Astrocyte of the spinal cord (primary cell): ENCODE results near the gene CYB561D2.

Experiments used
- DNase-seq: peaks from one replicate; pipeline ENCODE4 v3.0.0; 2011; ENCODE audit warnings: low read depth, low spot score
- H3K4me3 ChIP-seq: 2 replicates; pipeline ENCODE4 v1.5.1; 2011; ENCODE audit warnings: low read depth, mild to moderate bottlenecking, low read length, moderate library complexity
- in situ Hi-C: cut with HindIII; loops from 2 replicates; pipeline ENCODE4 v1.10.0; 2017; ENCODE audit warnings: low sequenced_read_pairs
- TF ChIP-seq, protein P1 (sequence below): IDR thresholded peaks from 2 replicates; pipeline ENCODE4 v1.5.1; 2012; ENCODE audit warnings: low read depth, mild to moderate bottlenecking, low read length, inconsistent platforms

Gene CYB561D2

DNA sequence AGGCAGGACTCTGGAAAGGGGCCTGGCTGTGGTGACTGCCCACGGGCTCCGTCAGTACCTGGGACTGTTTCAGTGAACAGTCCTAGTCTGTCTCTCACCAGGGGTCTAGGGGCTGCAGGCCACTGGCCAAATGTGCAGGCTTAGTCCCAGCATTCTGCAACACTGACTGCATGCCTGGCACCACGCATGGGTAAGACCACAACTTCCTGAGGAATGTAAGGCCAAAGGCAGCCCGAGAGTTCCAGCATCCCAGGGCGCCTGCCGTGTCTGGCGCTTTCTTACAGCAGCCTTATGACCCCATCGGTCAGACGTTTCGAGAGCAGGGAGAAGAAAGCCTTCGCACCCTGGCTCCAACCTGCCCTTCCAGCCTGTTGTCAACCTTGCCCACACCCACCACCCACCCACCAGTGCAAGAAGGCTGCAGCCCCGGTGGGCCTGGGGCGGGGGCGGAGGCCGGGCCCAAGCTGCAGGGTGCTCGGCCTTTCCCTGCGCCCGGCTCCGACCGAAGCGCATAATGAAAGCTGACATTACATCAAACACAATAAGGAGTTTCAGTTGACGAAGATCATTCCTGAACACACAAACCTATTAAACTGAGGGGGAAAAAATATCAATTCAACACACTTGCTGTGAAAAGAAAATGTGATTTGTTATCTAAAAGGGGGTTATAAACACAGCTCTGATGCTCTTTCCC is 38.2 kb downstream of the CYB561D2 start:
- DNase-seq, result peak; percentile 26
- in situ Hi-C loops, result no loop called here
- H3K4me3 ChIP-seq, result no peak overlapping the region
- TF ChIP-seq, protein P1, sequence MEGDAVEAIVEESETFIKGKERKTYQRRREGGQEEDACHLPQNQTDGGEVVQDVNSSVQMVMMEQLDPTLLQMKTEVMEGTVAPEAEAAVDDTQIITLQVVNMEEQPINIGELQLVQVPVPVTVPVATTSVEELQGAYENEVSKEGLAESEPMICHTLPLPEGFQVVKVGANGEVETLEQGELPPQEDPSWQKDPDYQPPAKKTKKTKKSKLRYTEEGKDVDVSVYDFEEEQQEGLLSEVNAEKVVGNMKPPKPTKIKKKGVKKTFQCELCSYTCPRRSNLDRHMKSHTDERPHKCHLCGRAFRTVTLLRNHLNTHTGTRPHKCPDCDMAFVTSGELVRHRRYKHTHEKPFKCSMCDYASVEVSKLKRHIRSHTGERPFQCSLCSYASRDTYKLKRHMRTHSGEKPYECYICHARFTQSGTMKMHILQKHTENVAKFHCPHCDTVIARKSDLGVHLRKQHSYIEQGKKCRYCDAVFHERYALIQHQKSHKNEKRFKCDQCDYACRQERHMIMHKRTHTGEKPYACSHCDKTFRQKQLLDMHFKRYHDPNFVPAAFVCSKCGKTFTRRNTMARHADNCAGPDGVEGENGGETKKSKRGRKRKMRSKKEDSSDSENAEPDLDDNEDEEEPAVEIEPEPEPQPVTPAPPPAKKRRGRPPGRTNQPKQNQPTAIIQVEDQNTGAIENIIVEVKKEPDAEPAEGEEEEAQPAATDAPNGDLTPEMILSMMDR, result no peak

DNA sequence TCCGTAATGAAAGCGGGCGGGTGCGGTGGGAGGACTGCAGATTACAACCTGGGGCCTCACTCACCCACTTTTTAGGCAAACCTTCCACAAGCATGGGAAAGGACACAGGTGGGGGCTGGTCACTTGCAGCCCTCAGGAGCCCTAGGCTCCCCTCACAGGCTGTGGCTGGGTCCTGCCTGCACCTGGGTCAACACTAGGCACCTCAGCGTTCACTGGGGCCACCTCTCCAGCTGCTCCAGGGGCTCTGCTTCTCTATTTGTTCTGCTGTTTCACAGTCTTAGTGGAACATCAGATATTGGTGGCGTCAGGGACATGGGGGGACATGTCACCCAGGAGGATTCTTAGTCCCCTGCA is 38.7 kb downstream of the CYB561D2 start:
- in situ Hi-C loops, result no loop called here
- no peak for DNase-seq
- TF ChIP-seq, protein P1, result no peak
- no peak overlapping the region for H3K4me3 ChIP-seq

GRCh38 chr3:50390508-50391224 is 40.0 kb downstream of the CYB561D2 start:
- in situ Hi-C loops, result no loop called here
- TF ChIP-seq, protein P1, result no peak
- DNase-seq, result no peak
- no peak overlapping the region for H3K4me3 ChIP-seq

- TF ChIP-seq, protein P1, result no peak
These were observed 41.5 kb downstream of the CYB561D2 start for GRCh38 chr3:50392101-50392715.

DNA sequence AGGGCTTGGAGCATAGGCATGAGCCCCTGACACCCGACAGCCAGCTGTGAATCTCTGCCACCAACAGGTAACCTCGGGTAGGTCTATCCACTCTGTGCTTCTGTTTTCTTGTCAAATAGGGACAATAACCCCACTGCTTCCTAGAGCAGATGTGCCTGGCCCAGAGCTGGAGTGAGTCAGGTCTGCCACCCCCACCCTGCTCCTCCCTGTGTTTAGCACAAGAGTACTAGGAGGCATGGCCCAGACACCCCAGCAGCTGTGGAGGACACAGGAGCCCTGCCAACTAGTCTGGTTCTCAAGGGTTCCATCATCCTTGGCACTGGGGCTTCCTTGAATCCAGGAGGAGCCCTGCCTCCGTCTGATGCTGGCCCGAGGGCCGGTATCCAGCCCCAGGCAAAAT is 42.4 kb downstream of the CYB561D2 start:
- H3K4me3 ChIP-seq, result no peak overlapping the region
- in situ Hi-C loops, result no loop called here
- TF ChIP-seq, protein P1, result no peak
- DNase-seq, result no peak

More at GRCh38 chr3:50392101-50392715, 41.5 kb downstream of the CYB561D2 start:
- H3K4me3 ChIP-seq, result no peak overlapping the region
- in situ Hi-C loops, result no loop called here
- no peak for DNase-seq

- DNase-seq, result no peak
- in situ Hi-C loops, result no loop called here
- TF ChIP-seq, protein P1, result no peak
- no peak overlapping the region for H3K4me3 ChIP-seq
These were observed 44.6 kb downstream of the CYB561D2 start for GRCh38 chr3:50395070-50395860.
